Measurements from ENCODE around the gene SLC27A2. TPM values are rescaled to one million over a fixed set of nuclear protein-coding genes. Genes with fewer than 3 reads are reported as not detected.

The SLC27A2 gene
- total and polyA plus RNA-seq, 2 donors: 1.9 to 3.5 TPM

DNA sequence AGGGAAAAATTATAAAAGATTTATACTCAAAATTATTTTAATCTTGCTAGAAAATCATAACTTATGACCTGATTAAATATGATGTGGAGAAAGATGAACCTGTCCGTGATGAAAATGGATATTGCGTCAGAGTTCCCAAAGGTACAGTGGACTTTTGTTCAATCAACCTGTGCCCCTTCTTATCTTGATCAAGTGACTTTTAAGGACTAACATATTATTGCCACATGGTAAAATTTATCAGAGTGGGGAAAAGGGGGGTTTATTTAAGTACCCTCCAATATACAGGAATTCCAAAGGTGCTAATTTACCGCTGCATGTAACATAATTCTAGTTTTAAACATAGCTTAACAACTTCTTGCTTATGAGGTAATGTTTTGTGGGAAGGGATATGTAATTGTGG, 43.9 kb downstream of the SLC27A2 start:
- no peak overlapping the region for H3K27ac ChIP-seq (ENCODE audit: low read depth)
- no peak for DNase-seq (ENCODE audit: extremely low spot score)
- no peak overlapping the region for H3K4me3 ChIP-seq (ENCODE audit: low read depth, low read length)
- 79% methylated on average over 3 of the region's 3 CpGs for WGBS
- H3K4me1 ChIP-seq (ENCODE audit: insufficient read depth): no peaks in the 10 kb centered on the region
- H3K36me3 ChIP-seq (ENCODE audit: insufficient read depth): no peaks in the 10 kb centered on the region

- DNase-seq (ENCODE audit: extremely low spot score): no peak
- 66% methylated on average over 5 of the region's 5 CpGs for WGBS
- H3K4me1 ChIP-seq (ENCODE audit: insufficient read depth): no peaks in the 10 kb centered on the region
- H3K27ac ChIP-seq (ENCODE audit: low read depth): no peak overlapping the region
- no peak overlapping the region for H3K4me3 ChIP-seq (ENCODE audit: low read depth, low read length)
- no peaks in the 10 kb centered on the region for H3K36me3 ChIP-seq (ENCODE audit: insufficient read depth)
These were observed 45.1 kb downstream of the SLC27A2 start for GRCh38 chr15:50227076-50227475.

DNA sequence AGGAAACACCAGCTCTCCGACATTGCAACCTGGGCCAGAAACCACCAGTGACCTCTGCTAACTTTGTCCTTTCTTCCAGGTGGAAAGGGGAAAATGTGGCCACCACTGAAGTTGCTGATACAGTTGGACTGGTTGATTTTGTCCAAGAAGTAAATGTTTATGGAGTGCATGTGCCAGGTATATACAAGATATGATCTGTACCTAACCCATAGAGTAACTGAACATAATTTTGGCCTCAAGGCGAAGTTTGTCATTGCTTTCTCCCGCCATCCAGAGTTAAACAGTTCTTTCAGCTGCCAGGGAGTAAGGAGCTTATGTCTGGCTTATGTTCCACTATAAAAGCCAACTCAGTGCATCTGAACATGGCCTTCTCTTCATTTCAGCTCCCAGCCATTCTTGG, 46.9 kb downstream of the SLC27A2 start:
- no peak overlapping the region for H3K27ac ChIP-seq (ENCODE audit: low read depth)
- WGBS: 80% methylated on average over 3 of the region's 3 CpGs
- no peaks in the 10 kb centered on the region for H3K4me1 ChIP-seq (ENCODE audit: insufficient read depth)
- H3K4me3 ChIP-seq (ENCODE audit: low read depth, low read length): no peak overlapping the region
- no peaks in the 10 kb centered on the region for H3K36me3 ChIP-seq (ENCODE audit: insufficient read depth)
- no peak for DNase-seq (ENCODE audit: extremely low spot score)

DNA sequence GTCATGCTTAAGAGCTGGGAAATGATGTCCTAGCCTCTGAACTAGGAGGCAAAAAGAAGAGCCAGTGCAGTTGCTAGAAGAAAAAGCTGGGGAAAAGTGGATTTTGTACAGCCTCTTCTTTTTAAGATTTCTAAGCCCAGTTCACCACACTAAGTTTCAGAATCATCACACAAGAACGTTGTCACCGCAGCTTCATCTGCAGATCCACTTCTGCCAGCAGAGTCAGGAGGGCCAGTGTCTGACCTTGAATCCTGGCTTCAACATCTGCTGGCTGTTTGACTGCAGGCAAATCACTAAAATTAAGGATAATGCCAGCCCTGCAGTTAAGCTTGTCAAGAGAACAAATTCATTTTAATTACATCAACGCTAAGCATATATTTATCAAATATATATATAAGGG, 47.3 kb downstream of the SLC27A2 start:
- no peak for DNase-seq (ENCODE audit: extremely low spot score)
- Histone ChIP-seq H3K36me3 (ENCODE audit: insufficient read depth) (no peaks in the 10 kb centered on the region), H3K27ac (ENCODE audit: low read depth) (no peak overlapping the region), H3K4me3 (ENCODE audit: low read depth, low read length) (no peak overlapping the region), H3K4me1 (ENCODE audit: insufficient read depth) (no peaks in the 10 kb centered on the region)
- WGBS: 83% methylated on average over 3 of the region's 3 CpGs

DNA sequence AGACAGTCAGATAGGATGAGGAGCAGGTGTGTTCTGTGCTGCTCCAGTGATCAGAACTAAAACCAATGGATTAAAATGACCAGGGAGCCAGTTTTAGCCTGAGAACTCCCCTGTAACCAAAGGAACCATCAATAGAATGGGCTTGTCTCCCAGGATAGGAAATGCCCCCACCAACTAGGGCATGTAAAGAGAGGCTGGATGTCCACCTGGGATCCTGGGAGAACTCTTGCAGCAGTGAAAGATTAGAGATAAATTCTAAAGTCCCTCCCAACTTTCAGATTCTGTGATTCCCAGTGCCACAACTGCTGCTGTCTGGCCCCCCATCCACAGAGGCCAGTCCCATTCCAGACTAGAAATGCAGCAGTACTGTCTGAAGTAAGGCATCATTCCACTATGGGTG, 49.8 kb downstream of the SLC27A2 start:
- Histone ChIP-seq H3K36me3 (ENCODE audit: insufficient read depth) (no peaks in the 10 kb centered on the region), H3K4me1 (ENCODE audit: insufficient read depth) (no peaks in the 10 kb centered on the region), H3K4me3 (ENCODE audit: low read depth, low read length) (no peak overlapping the region), H3K27ac (ENCODE audit: low read depth) (no peak overlapping the region)
- no peak for DNase-seq (ENCODE audit: extremely low spot score)

DNA sequence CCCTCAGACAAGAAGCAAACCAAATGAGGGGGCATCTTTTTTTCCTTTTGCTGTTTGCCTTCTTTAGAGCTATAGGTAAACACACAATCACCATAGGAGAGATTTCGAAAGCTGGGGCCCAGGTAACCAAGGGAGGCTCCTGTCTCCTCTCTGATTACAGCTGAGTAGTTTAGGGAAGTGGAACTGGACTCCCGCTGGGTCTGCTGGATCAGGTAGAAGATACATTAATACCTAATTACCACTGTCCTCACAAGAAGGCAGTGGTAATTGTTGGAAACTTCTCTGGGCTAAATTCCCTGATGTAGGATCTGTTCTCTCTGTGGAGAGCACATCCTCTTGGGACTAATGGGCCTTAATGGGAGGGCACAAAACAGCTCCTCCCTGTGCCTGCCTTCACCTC, 50.8 kb downstream of the SLC27A2 start:
- H3K4me3 ChIP-seq (ENCODE audit: low read depth, low read length): no peak overlapping the region
- H3K27ac ChIP-seq (ENCODE audit: low read depth): no peak overlapping the region
- WGBS: 88% methylated on average over 2 of the region's 2 CpGs
- no peaks in the 10 kb centered on the region for H3K36me3 ChIP-seq (ENCODE audit: insufficient read depth)
- DNase-seq (ENCODE audit: extremely low spot score): no peak
- no peaks in the 10 kb centered on the region for H3K4me1 ChIP-seq (ENCODE audit: insufficient read depth)

DNA sequence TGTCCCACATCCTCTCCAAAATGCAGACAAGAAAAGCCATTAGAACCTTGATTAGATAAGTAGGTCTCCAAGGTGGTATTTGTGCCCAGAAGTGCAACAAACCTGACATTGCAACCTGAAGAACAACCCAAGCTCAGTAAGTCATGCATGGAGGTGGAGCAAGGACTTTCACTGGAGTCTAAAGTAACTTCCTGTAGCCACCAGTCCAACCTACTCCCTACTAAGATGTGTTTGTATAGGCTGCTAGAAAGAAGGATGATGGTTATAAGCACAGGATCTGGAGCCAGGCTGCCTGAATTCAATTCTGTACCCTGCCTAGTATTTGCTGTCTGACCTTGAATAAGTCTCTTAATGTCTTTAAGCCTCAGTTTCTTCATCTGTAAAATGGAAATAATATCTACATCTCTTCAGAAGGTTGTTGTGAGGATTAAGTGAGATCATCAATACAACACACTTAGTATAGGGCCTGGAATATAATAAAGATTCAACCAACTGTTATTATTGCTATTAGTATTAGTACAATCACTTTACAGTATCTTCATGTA, 51.3 kb downstream of the SLC27A2 start:
- H3K4me3 ChIP-seq (ENCODE audit: low read depth, low read length): no peak overlapping the region
- H3K36me3 ChIP-seq (ENCODE audit: insufficient read depth): no peaks in the 10 kb centered on the region
- DNase-seq (ENCODE audit: extremely low spot score): no peak

GRCh38 chr15:50234764-50235163, 52.8 kb downstream of the SLC27A2 start:
- no peak overlapping the region for H3K4me3 ChIP-seq (ENCODE audit: low read depth, low read length)
- 43% methylated on average over 2 of the region's 2 CpGs for WGBS
- H3K27ac ChIP-seq (ENCODE audit: low read depth): no peak overlapping the region
- no peaks in the 10 kb centered on the region for H3K36me3 ChIP-seq (ENCODE audit: insufficient read depth)
- no peaks in the 10 kb centered on the region for H3K4me1 ChIP-seq (ENCODE audit: insufficient read depth)
- DNase-seq (ENCODE audit: extremely low spot score): no peak

More for the DNA sequence above, 51.3 kb downstream of the SLC27A2 start:
- H3K4me1 ChIP-seq (ENCODE audit: insufficient read depth): no peaks in the 10 kb centered on the region
- H3K27ac ChIP-seq (ENCODE audit: low read depth): no peak overlapping the region

- Histone ChIP-seq H3K4me1 (ENCODE audit: insufficient read depth) (no peaks in the 10 kb centered on the region), H3K36me3 (ENCODE audit: insufficient read depth) (no peaks in the 10 kb centered on the region), H3K27ac (ENCODE audit: low read depth) (no peak overlapping the region), H3K4me3 (ENCODE audit: low read depth, low read length) (no peak overlapping the region)
- DNase-seq (ENCODE audit: extremely low spot score): no peak
- WGBS: 74% methylated on average over 1 of the region's 1 CpG
These were observed 53.8 kb downstream of the SLC27A2 start for GRCh38 chr15:50235794-50236193.

GRCh38 chr15:50236433-50236832, 54.4 kb downstream of the SLC27A2 start:
- Histone ChIP-seq H3K4me3 (ENCODE audit: low read depth, low read length) (no peak overlapping the region), H3K4me1 (ENCODE audit: insufficient read depth) (no peaks in the 10 kb centered on the region), H3K36me3 (ENCODE audit: insufficient read depth) (no peaks in the 10 kb centered on the region), H3K27ac (ENCODE audit: low read depth) (no peak overlapping the region)
- DNase-seq (ENCODE audit: extremely low spot score): no peak
- WGBS: 94% methylated on average over 9 of the region's 9 CpGs

DNA sequence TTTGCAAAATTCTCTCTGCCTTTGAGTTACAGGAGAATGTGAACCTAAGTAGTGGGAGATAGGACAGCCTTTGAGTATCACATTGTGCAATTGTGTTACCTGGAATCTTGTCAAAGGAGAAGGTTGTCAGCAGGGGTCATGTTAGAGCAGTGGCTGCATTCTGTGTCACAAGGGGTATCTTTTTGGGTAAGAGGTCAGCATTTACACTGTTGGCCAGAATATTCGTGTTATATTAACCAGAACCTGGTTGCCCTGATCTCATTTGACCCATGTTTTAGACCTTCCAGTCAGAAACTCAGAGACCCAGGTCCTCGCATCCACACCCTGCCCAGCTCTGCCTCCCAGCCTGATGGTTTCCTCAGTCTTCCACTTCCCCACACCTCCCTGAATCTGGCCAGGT, 56.3 kb downstream of the SLC27A2 start:
- 82% methylated on average over 2 of the region's 2 CpGs for WGBS

DNA sequence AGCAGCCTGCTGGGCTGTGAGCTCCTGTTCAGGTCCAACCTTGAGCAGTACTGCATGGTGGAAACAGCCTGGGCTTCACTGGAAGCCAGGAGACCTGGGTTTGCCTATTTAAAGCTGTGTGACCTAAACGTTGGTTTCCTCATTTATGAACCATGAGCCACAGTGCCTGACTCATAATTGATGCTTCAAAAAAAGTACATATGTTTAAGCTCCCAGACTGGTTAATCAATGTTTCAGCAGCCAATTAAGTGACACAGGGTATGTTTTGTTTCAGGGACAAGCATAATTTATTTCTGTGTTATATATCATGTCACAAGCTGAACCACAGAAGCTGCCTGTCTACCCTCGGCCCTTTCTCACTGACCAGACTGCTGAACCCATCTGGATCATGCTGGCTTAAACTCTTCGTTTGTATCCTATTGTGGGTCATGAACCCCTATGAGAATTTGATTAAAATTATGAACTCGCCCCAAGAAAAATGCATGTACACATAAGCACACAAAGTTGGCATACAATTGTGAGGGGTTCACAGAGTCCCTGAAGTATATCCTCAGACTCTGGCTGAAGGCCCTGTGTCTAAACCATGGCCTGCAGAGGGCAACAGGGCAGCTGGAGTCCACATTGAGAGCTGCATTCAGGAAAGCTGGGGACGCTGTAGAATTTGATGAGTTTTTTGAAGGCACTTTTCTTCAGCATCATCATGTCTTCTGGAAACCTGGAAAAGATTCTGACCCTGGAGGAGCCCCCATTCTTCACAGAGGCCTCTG, 59.9 kb downstream of the SLC27A2 start:
- WGBS: 72% methylated on average over 5 of the region's 5 CpGs
- Histone ChIP-seq H3K36me3 (ENCODE audit: insufficient read depth) (no peaks in the 10 kb centered on the region), H3K4me1 (ENCODE audit: insufficient read depth) (no peaks in the 10 kb centered on the region), H3K27ac (ENCODE audit: low read depth) (no peak overlapping the region), H3K4me3 (ENCODE audit: low read depth, low read length) (no peak overlapping the region)
- DNase-seq (ENCODE audit: extremely low spot score): no peak

More for the DNA sequence above, 56.3 kb downstream of the SLC27A2 start:
- H3K4me1 ChIP-seq (ENCODE audit: insufficient read depth): no peaks in the 10 kb centered on the region
- H3K4me3 ChIP-seq (ENCODE audit: low read depth, low read length): no peak overlapping the region
- H3K36me3 ChIP-seq (ENCODE audit: insufficient read depth): no peaks in the 10 kb centered on the region
- no peak for DNase-seq (ENCODE audit: extremely low spot score)
- no peak overlapping the region for H3K27ac ChIP-seq (ENCODE audit: low read depth)

DNA sequence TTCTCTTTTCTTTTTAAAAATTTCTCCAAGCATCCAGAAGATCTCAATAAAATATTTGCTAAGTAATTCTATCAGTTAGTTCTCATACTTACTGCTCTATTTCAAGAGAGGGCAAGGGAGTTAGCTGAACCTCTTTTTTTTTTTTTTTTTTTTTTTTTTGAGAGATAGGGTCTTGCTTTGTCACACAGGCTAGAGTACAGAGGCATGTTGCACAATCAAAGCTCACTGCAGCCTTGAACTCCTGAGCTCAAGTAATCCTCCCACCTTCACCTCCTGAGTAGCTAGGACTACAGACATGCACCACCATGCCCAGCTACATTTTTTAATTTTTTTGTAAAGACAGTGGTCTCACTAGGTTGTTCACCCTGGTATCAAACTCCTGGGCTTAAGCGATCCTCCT, 62.2 kb downstream of the SLC27A2 start:
- H3K4me1 ChIP-seq (ENCODE audit: insufficient read depth): no peaks in the 10 kb centered on the region
- no peak overlapping the region for H3K4me3 ChIP-seq (ENCODE audit: low read depth, low read length)
- no peak for DNase-seq (ENCODE audit: extremely low spot score)
- 93% methylated on average over 1 of the region's 1 CpG for WGBS
- no peaks in the 10 kb centered on the region for H3K36me3 ChIP-seq (ENCODE audit: insufficient read depth)
- H3K27ac ChIP-seq (ENCODE audit: low read depth): no peak overlapping the region

- Histone ChIP-seq H3K4me1 (ENCODE audit: insufficient read depth) (no peaks in the 10 kb centered on the region), H3K36me3 (ENCODE audit: insufficient read depth) (no peaks in the 10 kb centered on the region), H3K27ac (ENCODE audit: low read depth) (no peak overlapping the region), H3K4me3 (ENCODE audit: low read depth, low read length) (no peak overlapping the region)
- WGBS: 88% methylated on average over 2 of the region's 2 CpGs
- no peak for DNase-seq (ENCODE audit: extremely low spot score)
These were observed 63.1 kb downstream of the SLC27A2 start for GRCh38 chr15:50244959-50245624.

All from urinary bladder (tissue), 4 donors.